Adrenal gland (tissue), 12 donors: Measurements from ENCODE around the gene KLK15. TPM values are rescaled to one million over a fixed set of nuclear protein-coding genes. Genes with fewer than 3 reads are reported as not detected.

Experiments
- DNase-seq, 7 donors: peaks; one replicate each; pipeline ENCODE4 v3.0.0-alpha.2; 2019 to 2020
- H3K27ac ChIP-seq, 5 donors: fragments of 200-600 bp; sonication (generic) in 4 of 5; 1 replicate in 3 of 5; 2 replicates in 2 of 5; pipeline versions ENCODE4 v1.5.1 to v1.8.0; 2016 to 2020; ENCODE audit warnings: mild to moderate bottlenecking in 1 of 5
- H3K27me3 ChIP-seq: fragments of 200-600 bp; 2 replicates; pipeline ENCODE4 v1.8.0; 2021
- H3K36me3 ChIP-seq, 2 donors: fragments of 200-600 bp; replicated peaks in 1 of 2; 1 replicate in 1 of 2; 2 replicates in 1 of 2; pipeline versions ENCODE4 v1.5.1 to v1.8.0; 2018 to 2022
- H3K4me1 ChIP-seq, 2 donors: fragments of 200-600 bp; replicated peaks in 1 of 2; 1 replicate in 1 of 2; 2 replicates in 1 of 2; pipeline versions ENCODE4 v1.5.1 to v1.8.0; 2018 to 2021
- H3K4me3 ChIP-seq, 4 donors: fragments of 200-600 bp; sonication (generic) in 3 of 4; one replicate each; pipeline ENCODE4 v1.5.1; 2016 to 2018
- H3K9me3 ChIP-seq, 3 donors: fragments of 200-600 bp; sonication (generic) in 1 of 3; replicated peaks in 1 of 3; 1 replicate in 2 of 3; 2 replicates in 1 of 3; pipeline versions ENCODE4 v1.5.1 to v1.8.0; 2016 to 2021
- CTCF ChIP-seq, 6 experiments: fragments of 450-650 bp in 4 of 6; fragments of 200-600 bp in 2 of 6; sonication (generic) in 1 of 6; IDR thresholded peaks; 1 replicate in 5 of 6; 2 replicates in 1 of 6; pipeline versions ENCODE4 v1.5.1 to v1.8.0; 2016 to 2021; ENCODE audit warnings: antibody characterized with exemption in 6 of 6, mild to moderate bottlenecking in 2 of 6, moderate library complexity in 1 of 6
- POLR2A ChIP-seq, 2 donors: fragments of 450-650 bp; IDR thresholded peaks; one replicate each; pipeline ENCODE4 v1.6.1; 2017; ENCODE audit warnings: antibody characterized with exemption in 2 of 2, mild to moderate bottlenecking in 2 of 2, moderate library complexity in 1 of 2
- WGBS, 4 donors: extraction: QIAGEN DNeasy Blood & Tissue Kit in 2 of 4; methylation state at CpG; one replicate each; pipeline versions ENCODE4 v1.1.5 to v1.1.7; 2013 to 2017; 5-methylcytosine and 5-hydroxymethylcytosine counted together
- intact Hi-C, 2 donors: fragments of 100-400 bp; cut with DNase I; formaldehyde crosslinking; loops; one replicate each; pipeline versions ENCODE4 v1.14.1 to v1.15.0; 2022 to 2023
- polyA plus RNA-seq, 3 donors: library from polyadenylated mRNA; stranded (reverse); fragments of 200-250 nt in 2 of 3; fragments of 350-450 nt in 1 of 3; fragmentation: Illumina TruSeq in 1 of 3; extraction: RNeasy Lipid Tissue Mini Kit (QIAGEN cat#74804) in 1 of 3; gene quantifications; one replicate each; pipeline ENCODE4 v1.2.3, GENCODE V29; 2013 to 2014
- total RNA-seq, 9 donors: library from RNA; depleted of rRNA in 4 of 9; stranded (reverse); fragments of >200 nt in 4 of 9; fragments of 120-200 nt in 1 of 9; fragmentation: NEBNext Ultra II Directional in 1 of 9; extraction: Animal tissue kit (Norgen Biotek cat#: 25700) in 1 of 9; gene quantifications; one replicate each; pipeline versions ENCODE4 v1.1.0 to v1.2.4, GENCODE V29; 2013 to 2023
- donor health status: healthy with polysubstance abuse.
- donor health status: Bipolar disorder and iron deficiency.
- donor health status: DM: yes; HTN: yes; CAD: no.
- donor health status: DM: no; HTN: no; CAD: no.
- donor health status: DM: no; HTN: no; CAD: no.
- donor health status: DM: yes; HTN: yes; CAD: no.

The KLK15 gene
- total and polyA plus RNA-seq, 12 donors, result 0.15 to 5.1 (median 0.99) TPM; not detected in 2

- WGBS, 4 donors, result 62 to 81% (median 74%) methylated on average over 5 to 7 of the region's 7 CpGs
- TF ChIP-seq POLR2A (IDR thresholded peaks at IDR 0.05) (no peak), CTCF (IDR thresholded peaks at IDR 0.05) (no peak)
- H3K4me1 ChIP-seq, result no peaks in the 10 kb centered on the region
Observed at GRCh38 chr19:50843701-50844221, 10.4 kb upstream of the KLK15 start.

GRCh38 chr19:50843205-50843604 is 9.8 kb upstream of the KLK15 start:
- Histone ChIP-seq H3K4me3 (no peak overlapping the region), H3K27me3 (no peaks in the 10 kb centered on the region), H3K27ac (no peak overlapping the region), H3K4me1 (no peaks in the 10 kb centered on the region), H3K36me3 (no peaks in the 10 kb centered on the region), H3K9me3 (no peaks in the 10 kb centered on the region)
- TF ChIP-seq CTCF (IDR thresholded peaks at IDR 0.05) (no peak), POLR2A (IDR thresholded peaks at IDR 0.05) (no peak)
- WGBS, 4 donors, result 89 to 92% (median 91%) methylated on average over 2 of the region's 2 CpGs
- intact Hi-C loops, result no loop called here
- DNase-seq, result no peak

More at GRCh38 chr19:50843701-50844221, 10.4 kb upstream of the KLK15 start:
- no peaks in the 10 kb centered on the region for H3K36me3 ChIP-seq
- H3K27me3 ChIP-seq, result no peaks in the 10 kb centered on the region
- intact Hi-C loops, result no loop called here
- no peak overlapping the region for H3K4me3 ChIP-seq
- no peak for DNase-seq
- H3K9me3 ChIP-seq, result no peaks in the 10 kb centered on the region
- no peak overlapping the region for H3K27ac ChIP-seq

- Histone ChIP-seq H3K4me1 (no peaks in the 10 kb centered on the region), H3K27ac (no peak overlapping the region), H3K36me3 (no peaks in the 10 kb centered on the region), H3K27me3 (no peaks in the 10 kb centered on the region), H3K9me3 (no peaks in the 10 kb centered on the region), H3K4me3 (no peak overlapping the region)
- TF ChIP-seq CTCF (IDR thresholded peaks at IDR 0.05) (no peak), POLR2A (IDR thresholded peaks at IDR 0.05) (no peak)
- no peak for DNase-seq
- intact Hi-C loops, result no loop called here
- WGBS, 4 donors, result 65 to 78% (median 69%) methylated on average over 6 of the region's 6 CpGs
Observed at GRCh38 chr19:50842130-50842529, 8.8 kb upstream of the KLK15 start.

GRCh38 chr19:50839712-50840655 is 6.6 kb upstream of the KLK15 start:
- H3K36me3 ChIP-seq, result no peaks in the 10 kb centered on the region
- intact Hi-C loops, result no loop called here
- TF ChIP-seq POLR2A (IDR thresholded peaks at IDR 0.05) (no peak), CTCF (IDR thresholded peaks at IDR 0.05) (no peak)
- H3K4me1 ChIP-seq, result peaks cover 0 to 7% of the 10 kb centered on the region in 2 donors
- H3K27me3 ChIP-seq, result no peaks in the 10 kb centered on the region
- no peak for DNase-seq
- WGBS, 4 donors, result 78 to 83% (median 80%) methylated on average over 10 of the region's 10 CpGs
- no peaks in the 10 kb centered on the region for H3K9me3 ChIP-seq
- no peak overlapping the region for H3K27ac ChIP-seq
- no peak overlapping the region for H3K4me3 ChIP-seq
